NB4 (cell line): Measurements from ENCODE around the gene SMARCD1.

ENCODE experiments used
- CTCF ChIP-seq: IDR thresholded peaks from one replicate; pipeline ENCODE4 v1.5.1; 2012; ENCODE audit warnings: low read depth, low read length
- MAX ChIP-seq: IDR thresholded peaks from 2 replicates; pipeline ENCODE4 v1.6.1; 2011; ENCODE audit warnings: low read depth, low read length
- MYC ChIP-seq: IDR thresholded peaks from 2 replicates; pipeline ENCODE4 v1.6.1; 2011; ENCODE audit warnings: low read depth, low read length
- POLR2A ChIP-seq: IDR thresholded peaks from 2 replicates; pipeline ENCODE4 v1.6.1; 2011; ENCODE audit warnings: mild to moderate bottlenecking; ENCODE audit not compliant: insufficient read length; ENCODE audit errors: extremely low read depth

- TF ChIP-seq CTCF (no peak), POLR2A (no peak), MYC (no peak), MAX (no peak)
Measured at GRCh38 chr12:50043308-50043707, 41.8 kb upstream of the SMARCD1 start.
